ENCODE results near the gene U2AF1L4.
A peak's percentile ranks its signal among the peaks of the same experiment; 100 is the strongest.
"Not testable (repeated sequence)": the region's sequence is repeated elsewhere in the genome, so short reads cannot be mapped to it uniquely, and the experiment has no call there.

Gene U2AF1L4

DNA sequence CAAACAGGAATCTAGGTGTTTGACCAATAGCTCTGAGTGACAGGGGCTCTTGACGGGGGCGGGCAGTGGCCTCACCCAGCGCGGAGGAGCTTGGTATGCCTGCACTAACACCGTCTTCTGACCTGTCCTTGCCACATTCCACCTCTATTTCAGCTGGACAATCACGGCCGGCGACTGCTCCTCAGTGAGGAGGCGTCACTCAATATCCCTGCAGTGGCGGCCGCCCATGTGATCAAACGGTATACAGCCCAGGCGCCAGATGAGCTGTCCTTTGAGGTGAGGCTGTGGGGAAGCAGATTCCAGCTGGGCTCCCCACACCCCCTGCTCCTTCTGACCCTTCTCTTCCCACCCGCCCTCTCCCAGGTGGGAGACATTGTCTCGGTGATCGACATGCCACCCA, 34.8 kb upstream of the U2AF1L4 start:
- no peak for DNase-seq

DNA sequence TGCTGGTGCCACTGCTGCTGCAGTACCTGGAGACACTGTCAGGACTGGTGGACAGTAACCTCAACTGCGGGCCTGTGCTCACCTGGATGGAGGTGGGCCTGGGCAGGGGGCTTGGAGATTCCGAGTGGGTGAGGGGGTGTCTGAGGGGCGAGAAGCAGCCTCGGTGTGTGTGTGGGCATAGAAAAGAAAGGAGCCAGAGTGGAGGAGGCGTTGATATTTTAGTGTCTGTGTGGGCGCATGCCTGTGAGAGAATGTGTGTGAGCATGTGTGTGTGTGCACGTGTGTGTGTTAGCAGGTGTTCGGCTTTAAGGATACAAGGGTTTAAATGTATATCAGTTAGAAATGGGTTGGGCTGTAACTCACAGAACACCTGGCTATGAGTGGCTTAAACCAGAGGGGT, 33.8 kb upstream of the U2AF1L4 start:
- no peak for DNase-seq

DNA sequence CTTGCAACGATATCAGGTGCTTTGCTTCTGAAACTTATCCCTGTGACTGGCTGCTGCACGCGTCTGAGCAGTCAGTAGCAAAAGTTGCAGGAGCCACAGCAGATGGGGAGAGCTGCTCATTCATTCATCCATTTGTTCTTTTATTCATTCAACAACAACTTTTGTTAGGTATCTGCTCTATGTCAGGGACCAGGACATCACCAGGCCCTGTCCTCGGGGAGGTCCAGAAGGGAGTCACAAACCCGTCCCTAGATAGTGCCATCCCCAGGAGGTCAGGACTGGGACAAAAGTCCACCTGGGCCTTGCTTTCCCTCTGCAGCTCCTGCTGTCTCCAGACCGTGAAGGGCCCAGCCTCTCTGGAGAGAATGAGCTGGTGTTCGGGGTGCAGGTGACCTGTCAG, 32.7 kb upstream of the U2AF1L4 start:
- DNase-seq: no peak

DNA sequence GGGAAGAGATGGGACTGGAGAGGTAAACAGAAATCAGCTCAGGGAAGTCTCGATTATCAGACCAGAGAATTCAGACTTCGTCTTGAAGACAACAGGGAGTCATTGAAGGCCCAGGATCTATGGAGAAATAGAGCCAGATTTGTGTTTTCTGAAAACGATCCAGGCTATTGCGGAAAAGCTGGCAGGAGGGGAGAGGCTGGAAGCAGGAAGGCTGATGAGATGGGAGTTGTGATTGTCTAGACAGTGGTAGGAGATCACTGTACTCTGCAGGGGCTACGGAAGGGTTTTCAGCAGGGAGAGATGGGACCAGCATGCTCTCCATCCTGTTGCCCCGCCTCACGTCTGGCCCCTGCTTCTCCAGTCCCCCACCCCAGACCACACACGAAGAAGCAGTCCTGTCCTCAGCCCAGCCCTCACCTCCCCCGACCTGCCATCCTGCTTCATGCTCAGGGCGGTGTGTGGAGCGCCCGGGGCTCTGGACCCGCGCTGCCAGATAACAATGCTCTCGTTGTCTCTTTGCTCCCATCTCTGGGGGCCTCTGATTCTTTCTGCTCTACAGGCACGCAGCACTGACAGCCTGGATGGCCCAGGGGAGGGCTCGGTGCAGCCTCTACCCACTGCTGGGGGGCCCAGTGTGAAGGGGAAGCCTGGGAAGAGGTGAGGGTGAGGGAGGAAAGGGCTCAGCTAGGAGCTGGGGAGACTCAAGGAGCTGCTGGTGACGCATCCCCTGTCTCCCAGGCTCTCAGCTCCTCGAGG, 32.0 kb upstream of the U2AF1L4 start:
- DNase-seq: no peak

DNA sequence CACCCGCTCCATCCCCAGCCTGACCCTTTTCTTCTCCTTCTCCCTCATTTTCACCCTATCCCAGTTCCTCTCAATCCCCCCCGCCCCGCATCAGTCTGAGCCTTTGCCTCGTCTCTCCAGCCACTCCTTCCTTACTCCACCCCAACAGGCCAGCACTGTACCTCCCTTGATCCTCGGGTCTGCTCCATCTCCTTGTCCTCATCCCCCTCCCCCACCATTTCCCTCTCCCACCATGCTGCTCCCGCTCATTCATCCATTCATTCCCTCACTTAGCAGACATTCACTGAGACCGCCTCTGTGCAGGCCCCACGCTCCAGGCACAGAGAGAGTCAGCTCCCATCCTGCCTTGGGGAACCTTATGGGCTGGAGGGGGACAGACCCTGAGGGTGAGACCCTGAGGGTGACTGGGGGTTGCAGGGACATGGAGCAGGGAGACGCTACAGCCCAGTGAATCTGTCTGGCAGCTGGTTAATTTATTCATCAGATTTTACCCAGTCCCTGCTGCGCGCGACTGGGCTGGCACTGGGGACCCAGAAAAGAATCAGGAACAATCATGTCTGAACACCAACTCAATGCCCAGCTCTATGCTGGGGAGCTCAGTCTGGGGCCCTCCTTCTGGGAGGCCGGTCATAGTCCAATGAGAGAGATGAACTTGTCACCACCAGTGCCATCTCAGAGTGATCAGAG, 31.0 kb upstream of the U2AF1L4 start:
- DNase-seq: no peak

DNA sequence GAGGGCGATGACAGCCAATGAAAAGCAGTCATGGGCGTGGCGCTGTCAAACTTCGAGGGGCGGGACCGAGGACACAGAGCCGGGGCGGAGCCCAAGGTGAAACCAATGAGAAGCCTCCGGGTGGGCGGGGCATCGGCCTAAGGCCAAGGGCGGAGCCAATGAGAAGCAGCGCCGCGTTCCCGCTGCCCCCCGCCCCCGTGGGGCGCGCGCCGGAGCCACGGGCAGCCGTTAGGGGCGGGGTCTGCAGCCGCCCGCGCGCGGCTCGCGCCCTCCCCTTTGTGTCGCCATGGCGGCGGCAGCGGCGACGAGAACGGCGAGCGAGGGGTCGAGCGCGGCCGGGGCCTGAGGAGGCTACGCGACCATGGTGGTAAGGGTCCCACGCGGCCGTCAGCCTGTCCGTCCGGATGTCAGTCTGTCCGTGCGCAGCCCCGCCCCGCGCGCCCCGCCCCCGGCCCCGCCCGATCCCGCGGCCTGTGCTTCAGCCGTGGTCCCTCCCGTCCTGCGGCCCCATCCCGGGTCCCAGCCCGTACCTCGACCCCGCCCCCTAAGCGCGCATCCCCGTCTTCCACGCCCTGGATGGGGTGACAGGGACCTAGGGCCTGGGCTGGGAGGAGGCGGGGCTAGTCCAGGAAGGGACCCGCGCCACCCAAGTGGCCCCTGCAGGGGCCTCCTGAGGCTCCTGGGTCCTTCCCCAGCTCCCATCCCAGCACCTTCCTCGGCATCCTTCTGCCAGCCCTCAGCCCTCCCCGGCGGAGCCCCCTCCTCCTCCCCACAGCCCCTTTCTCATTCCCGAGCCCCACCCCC, 30.3 kb upstream of the U2AF1L4 start, which contains the start of gene ARHGAP33:
TSS of gene ARHGAP33 (plus strand) at position 267 of the 804 bp plus-strand sequence. CDS start at position 362, 95 bp downstream.
- DNase-seq: peak; percentile 97 to 98

DNA sequence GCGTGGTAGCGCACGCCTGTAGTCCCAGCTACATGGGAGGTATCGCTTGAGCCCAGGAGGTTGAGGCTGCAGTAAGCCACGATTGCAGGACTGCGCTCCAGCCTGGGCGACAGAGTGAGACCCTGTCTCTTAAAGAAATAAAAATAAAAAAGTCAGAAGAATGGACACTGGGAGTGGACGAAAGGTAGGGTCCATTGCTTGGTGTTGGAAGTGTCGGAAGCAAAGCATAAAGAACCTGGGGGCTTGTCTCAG, 29.8 kb upstream of the U2AF1L4 start:
- no peak for DNase-seq

DNA sequence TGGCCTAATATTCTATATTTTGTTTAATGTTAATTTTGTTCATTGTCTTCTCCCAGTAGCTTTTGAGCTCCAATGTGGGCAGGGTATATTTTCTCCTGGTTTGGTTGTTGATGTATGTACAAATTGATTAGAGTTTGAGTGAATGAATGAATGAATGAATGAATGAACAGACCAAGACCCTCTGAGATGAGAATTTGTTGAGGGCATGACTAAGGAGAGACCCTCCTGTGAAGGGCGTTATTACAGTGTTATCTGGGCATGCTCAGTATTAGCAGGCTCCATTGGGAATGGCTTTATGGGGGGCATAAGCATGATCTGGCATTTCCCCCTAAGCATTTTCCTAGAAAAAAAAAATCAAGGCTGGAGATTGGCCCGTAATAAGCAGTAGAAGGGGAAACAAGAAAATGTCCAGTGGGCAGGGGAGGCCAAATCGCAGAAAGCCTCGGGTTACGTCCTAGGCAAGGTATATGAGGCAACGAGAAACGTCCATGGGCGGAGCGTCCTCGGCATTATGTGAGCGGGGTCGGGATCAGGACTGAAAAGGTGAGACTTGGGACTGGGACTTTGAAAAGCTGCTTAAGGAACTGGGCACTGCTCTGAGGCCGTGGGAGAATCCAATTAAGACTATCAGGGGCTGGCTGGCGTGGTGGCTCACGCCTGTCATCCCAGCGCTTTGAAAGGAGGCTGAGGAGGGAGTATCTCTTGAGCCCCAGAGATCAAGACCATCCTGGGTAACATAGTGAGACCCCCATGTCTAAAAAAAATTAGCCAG, 29.2 kb upstream of the U2AF1L4 start:
- no peak for DNase-seq

DNA sequence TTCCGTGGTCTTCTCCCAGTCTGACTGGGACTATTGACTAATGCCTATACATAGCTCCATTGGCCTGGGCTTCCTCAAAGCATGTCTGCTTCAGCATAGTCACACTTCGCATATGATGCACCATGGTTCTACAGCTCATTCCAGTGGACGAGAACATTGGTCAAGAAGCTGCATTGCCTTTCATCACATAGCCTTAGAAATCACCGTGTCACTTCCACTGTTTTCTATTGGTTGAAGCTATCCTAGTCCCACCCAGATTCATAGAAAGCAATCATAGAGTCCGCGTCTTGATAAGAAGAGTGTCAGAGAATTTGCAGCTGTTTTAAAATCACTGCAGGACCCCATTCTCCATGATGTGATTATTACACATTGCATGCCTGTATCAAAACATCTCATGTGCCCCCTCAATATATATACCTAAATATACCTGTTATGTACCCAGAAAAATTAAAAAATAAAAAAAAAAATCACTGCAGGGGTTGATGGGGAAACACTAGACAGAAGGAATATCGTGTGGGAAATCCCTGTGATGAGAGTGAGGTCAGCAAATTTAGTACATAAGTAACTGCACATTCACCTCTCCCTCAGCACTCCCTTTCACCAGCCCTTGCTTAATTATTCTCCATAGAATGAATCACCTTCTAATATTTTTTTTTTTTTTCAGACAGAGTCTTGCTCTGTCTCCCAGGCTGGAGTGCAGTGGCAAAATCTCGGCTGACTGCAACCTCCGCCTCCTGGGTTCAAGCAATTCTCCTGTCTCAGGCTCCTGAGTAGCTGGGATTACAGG, 28.0 kb upstream of the U2AF1L4 start:
- DNase-seq: no peak

DNA sequence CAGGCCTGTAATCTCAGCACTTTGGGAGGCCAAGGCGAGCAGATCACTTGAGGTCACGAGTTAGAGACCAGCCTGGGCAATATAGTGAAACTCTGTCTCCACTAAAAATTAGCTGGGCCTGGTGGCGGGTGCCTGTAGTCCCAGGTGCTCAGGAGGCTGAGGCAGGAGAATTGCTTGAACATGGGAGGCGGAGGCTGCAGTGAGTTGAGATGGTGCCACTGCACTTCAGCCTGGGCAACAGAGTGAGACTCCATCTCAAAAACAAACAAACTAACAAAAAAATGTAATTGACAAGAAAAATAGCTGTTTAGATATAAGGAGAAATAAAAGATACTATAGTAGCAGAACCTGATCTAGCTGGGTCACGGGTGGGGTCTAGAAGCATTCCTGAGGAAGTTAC, 27.1 kb upstream of the U2AF1L4 start:
- not testable (repeated sequence) for DNase-seq

DNA sequence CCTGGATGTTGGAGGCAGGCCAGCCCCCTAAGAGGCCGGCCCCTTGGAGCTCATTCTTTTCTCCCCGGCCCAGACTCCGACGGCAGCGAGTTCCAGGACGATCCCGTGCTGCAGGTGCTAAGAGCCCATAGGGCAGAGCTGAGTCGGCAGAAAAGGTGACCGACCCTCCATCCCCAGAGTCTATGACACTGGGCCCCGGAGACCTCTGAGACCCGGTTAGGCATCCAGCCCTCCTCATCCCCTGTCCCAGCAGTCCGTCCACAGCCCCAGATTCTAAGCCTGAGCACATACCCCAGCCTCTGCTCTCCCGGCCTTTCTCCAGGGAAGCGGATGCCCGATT, 22.8 kb upstream of the U2AF1L4 start:
- no peak for DNase-seq

DNA sequence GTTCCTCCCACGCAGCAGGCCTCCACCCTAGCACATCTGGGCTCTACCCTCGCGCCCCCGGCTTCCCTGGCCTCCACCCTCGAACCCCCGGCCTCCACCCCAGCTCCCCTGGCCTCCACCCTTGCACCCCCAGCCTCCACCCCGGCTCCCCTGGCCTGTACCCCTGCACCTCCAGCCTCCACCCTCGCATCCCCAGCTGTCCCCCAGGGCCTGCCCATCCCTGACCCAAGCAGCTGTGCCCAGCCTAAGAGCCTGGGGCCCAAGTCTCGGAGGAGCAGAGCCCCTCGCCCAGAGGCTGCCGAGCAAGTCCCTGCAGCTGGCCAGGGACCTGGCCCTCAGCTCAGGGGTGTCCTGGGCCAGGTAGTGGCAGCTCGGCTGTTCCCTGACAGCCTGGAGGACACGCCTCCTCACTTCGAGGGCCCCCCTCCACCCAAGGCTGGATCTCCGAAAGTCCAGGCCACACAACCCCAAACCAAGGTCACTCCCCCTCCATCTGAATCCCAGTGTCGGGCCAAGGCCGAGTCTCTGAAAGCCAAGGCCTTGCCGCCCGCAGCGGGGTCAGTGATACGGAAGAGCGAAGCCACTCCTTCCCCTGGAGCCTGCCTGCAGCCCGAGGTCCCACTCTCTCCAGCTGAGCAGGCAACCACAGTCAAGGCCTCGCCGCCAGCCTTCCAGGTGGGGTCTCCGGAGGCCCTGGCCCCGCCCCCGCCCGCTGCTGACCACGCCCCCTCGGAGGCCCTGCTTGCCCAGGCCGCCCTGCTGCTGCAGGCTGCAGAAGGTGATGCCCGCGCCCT, 22.3 kb upstream of the U2AF1L4 start:
- DNase-seq: no peak

DNA sequence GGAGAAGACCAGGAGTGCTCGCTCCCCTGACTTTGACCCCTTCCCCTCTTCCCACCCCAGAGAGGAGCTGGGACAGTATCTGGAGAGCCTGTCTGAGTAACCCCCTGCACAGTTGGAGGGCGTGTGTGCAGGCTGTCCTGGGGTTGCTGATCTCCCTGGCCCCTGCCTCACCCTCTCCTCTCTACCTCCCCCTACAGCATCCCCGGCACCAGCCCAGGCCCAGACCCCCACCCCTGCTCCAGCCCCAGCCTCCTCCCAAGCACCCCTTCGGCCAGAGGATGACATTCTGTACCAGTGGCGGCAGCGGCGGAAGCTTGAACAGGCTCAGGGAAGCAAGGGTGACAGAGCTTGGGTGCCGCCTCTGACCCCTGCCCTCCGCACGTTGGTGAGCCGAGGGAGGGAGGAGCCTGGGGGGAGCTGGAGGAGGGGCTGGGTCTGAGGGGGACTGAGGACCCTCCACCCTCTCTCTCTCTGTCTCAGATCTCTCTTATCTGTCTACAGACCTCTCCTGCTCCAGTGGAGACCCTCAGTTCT, 21.4 kb upstream of the U2AF1L4 start:
- DNase-seq: no peak

DNA sequence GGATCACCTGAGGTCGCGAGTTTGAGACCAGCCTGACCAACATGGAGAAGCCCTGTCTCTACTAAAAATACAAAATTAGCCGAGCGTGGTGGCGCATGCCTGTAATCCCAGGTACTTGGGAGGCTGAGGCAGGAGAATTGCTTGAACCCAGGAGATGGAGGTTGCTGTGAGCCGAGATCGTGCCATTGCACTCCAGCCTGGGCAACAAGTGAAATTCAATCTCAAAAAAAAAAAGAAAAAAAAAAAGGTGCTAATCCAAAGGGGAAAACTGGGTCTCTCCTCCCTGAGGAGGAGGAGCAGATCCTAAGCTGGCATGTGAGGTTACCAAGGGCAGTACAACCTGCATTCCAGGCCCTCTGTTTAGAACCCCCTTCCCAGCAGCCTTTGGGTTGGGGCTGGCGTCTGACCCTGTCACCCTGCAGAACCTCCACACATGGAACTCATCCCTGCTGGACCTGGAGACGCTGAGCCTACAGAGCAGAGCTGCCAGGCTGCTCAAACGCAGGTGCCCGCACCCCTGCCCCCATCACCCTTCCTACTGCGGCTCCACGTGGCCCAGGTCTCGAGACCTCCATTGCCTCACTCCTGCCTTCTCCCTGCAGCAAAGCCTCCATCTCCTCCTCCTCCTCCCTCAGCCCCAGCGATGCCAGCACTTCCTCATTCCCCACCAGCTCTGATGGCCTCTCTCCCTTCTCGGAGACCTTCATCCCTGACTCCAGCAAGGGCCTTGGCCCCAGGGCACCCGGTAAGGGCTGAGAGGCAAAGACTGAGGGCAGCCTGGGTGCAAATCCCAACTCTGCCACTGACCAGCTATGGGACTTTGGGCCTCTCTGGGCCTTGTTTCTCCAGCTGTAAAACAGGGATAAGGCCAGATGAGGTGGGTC, 19.5 kb upstream of the U2AF1L4 start:
- no peak for DNase-seq

DNA sequence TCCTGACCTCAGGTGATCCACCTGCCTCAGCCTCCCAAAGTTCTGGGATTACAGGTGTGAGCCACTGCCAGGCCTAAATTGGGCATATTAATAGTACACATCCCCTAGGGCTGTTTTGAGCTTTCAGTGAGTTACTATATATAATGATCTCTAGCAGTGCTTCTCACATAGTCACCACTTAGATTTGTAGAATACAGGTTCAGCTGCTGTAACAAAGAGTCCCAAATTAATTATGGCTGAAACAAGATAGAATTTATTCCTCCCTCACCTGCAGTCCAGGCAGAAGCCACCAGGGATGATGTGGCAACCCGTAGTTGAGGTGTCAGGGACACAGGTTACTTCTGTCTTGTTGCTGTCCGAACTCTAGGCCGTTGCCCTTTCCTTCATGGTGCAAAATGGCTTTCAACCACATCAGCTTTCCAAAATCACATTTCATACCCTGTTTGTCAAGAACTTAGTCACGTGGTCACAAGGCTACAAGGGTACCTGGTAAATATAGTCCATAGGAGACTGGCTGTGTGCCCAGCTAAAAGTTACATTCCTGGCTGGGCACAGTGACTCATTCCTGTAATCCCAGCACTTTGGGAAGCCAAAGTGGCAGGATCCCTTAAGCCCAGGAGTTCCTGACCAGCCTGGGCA, 15.6 kb upstream of the U2AF1L4 start:
- no peak for DNase-seq

DNA sequence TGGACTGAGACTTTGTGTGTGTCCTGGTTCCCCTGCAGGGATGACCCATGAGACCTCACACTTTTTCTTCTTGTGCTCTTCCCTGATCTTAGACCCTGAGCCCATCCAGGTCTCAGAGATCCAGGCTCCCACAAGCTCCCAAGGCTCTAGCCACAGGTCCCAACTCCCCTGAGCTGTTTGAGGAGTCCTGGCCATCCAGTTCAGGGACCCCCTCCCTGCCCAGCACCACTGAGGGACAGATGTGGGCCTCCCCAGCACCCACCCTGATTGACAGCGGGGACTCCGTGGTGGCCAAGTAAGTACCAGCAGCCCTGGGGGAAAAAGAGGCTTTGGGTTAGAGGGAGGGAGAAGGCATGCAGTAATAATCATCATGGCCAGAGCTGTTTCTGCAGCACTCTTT, 14.5 kb upstream of the U2AF1L4 start:
- DNase-seq: no peak

DNA sequence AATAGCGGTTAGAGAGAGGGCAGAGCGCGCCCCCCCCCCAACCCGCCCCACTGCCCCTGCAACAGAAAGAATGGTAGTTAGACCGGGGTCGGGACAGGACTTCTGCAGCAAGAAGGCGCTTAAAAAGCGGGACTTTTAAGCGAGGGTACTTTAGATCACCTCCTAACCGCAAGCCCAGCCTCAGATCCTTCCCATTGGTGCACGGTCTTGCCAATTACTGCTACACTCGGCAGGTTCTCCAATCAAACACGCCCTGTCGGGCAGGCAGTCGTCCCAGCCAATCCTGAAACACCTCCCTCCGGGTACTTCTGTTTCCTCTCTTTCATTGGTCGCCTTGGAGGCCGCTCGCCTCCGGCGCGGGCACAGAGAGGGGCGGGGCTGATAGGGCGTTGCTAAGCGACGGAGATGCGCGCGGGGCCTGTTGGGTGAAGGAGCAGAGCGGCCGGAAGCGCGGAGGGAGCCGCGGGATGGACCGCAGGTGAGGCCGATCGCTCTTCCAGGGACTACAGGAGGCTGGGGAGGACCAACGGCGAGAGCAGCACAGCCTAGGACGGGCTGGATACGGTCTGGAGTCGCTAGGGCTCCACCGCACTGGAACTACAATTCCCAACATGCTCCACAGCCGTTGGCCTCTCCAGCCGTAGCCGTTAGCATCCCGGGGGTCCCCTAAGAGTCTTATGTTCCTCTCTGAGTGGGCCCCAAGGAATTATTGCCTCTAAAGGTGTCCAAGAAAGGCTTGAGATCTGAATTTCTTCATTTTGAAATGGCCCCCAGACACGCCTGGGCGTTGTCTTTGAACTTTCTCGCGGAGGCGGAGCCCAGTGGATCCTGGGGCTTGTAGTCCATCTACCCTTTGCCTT, 12.8 kb upstream of the U2AF1L4 start, which contains the start of gene PROSER3:
TSS of gene PROSER3 (plus strand) at position 428 of the 860 bp plus-strand sequence. CDS start at position 468, 40 bp downstream.
- peak; percentile 95 to 99 for DNase-seq

DNA sequence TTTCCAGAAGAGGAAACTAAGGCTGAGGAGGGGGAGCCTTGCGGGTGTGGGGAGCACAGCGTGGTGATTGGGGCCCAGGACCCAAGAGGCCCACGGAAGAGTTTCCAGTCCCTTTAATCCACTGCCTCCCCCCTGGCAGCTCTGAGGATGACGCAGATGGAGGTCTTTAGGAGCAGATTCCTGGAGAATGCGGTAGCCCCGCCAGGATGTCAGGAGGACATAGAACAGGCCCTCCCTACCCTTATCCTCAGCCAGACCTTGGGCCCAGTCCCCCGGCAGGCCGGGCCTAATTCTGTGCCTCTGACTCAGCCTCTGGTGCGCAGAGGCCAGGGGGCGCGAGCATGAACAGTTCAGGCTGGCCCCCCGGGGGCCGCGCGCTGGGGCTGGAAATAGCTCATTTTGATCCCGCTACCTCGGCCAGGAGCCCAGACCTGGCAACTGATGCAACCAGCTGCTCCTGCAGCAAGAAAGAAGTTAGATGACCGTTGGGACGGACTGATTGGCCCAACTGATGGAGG, 12.1 kb upstream of the U2AF1L4 start:
- DNase-seq: no peak
